ENCODE results near the gene C2orf69.
A peak's percentile ranks its signal among the peaks of the same experiment; 100 is the strongest.
"Not testable (repeated sequence)": the region's sequence is repeated elsewhere in the genome, so short reads cannot be mapped to it uniquely, and the experiment has no call there.

C2orf69 gene

GRCh38 chr2:199911052-199911876 lies at the start of gene C2orf69:
Gene C2orf69, plus strand, starts transcription at chr2:199911293. Its CDS starts 146 bp downstream, at chr2:199911439.
- FAIRE-seq, result peak; percentile 90

GRCh38 chr2:199862788-199863187 lies 48.3 kb upstream of the C2orf69 start:
- FAIRE-seq, result no peak

- FAIRE-seq, result no peak
These were observed 45.2 kb upstream of the C2orf69 start for GRCh38 chr2:199865905-199866304.

- FAIRE-seq, result no peak
These were observed 42.5 kb upstream of the C2orf69 start for GRCh38 chr2:199868431-199869226.

GRCh38 chr2:199869227-199869541 lies 41.9 kb upstream of the C2orf69 start:
- FAIRE-seq, result no peak

GRCh38 chr2:199869653-199870052 lies 41.4 kb upstream of the C2orf69 start:
- no peak for FAIRE-seq

GRCh38 chr2:199870581-199870980 lies 40.5 kb upstream of the C2orf69 start:
- FAIRE-seq, result no peak

- no peak for FAIRE-seq
These were observed 36.9 kb upstream of the C2orf69 start for GRCh38 chr2:199874209-199874608.

GRCh38 chr2:199875400-199875799 lies 35.7 kb upstream of the C2orf69 start:
- FAIRE-seq, result no peak

GRCh38 chr2:199882667-199883066 lies 28.4 kb upstream of the C2orf69 start:
- FAIRE-seq, result no peak

GRCh38 chr2:199883474-199884212 lies 27.4 kb upstream of the C2orf69 start:
- no peak for FAIRE-seq

- FAIRE-seq, result no peak
These were observed 15.7 kb upstream of the C2orf69 start for GRCh38 chr2:199895406-199895805.

GRCh38 chr2:199896617-199897016 lies 14.5 kb upstream of the C2orf69 start:
- FAIRE-seq, result no peak

- no peak for FAIRE-seq
These were observed 9.2 kb upstream of the C2orf69 start for GRCh38 chr2:199901942-199902341.

GRCh38 chr2:199902486-199903110 lies 8.5 kb upstream of the C2orf69 start:
- no peak for FAIRE-seq

GRCh38 chr2:199903111-199903510 lies 8.0 kb upstream of the C2orf69 start:
- no peak for FAIRE-seq

- no peak for FAIRE-seq
These were observed 3.9 kb upstream of the C2orf69 start for GRCh38 chr2:199907008-199907714.

- FAIRE-seq, result no peak
These were observed 598 bp upstream of the C2orf69 start for GRCh38 chr2:199910338-199911051.

- FAIRE-seq, result no peak
These were observed 726 bp downstream of the C2orf69 start for GRCh38 chr2:199911877-199912161.

GRCh38 chr2:199912553-199913114 lies 1.5 kb downstream of the C2orf69 start:
- FAIRE-seq, result not testable (repeated sequence)

- no peak for FAIRE-seq
These were observed 3.4 kb downstream of the C2orf69 start for GRCh38 chr2:199914372-199914958.

Measured in A204.1 (cell line).